CD4-positive, alpha-beta T cell treated with Interleukin-21 for 1 hour (primary cell): ENCODE measurements around the gene SAE1.

Experiments used
- DNase-seq: peaks from one replicate; pipeline ENCODE4 v3.0.0-alpha.2; 2020

SAE1 gene

DNA sequence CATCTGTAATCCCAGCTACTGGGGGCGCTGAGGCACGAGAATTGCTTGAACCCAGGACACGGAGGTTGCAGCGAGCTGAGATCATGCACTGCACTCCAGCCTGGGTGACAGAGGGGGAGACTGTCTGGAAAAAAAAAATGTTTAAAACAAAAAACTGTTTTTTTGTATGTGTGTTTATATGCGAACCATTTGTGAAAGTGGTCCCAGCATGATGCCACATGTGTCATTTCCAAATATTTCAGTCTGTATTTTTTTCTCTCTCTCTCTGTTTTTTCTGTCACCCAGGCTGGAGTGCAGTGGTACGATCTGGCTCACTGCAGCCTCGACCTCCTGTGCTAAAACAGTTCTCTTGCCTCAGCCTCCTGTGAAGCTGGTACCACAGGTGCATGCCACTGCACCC lies 37.4 kb downstream of the SAE1 start:
- no peak for DNase-seq

GRCh38 chr19:47172666-47173455 lies 42.2 kb downstream of the SAE1 start:
- no peak for DNase-seq

- no peak for DNase-seq
Observed at GRCh38 chr19:47176071-47176626, 45.5 kb downstream of the SAE1 start.

DNA sequence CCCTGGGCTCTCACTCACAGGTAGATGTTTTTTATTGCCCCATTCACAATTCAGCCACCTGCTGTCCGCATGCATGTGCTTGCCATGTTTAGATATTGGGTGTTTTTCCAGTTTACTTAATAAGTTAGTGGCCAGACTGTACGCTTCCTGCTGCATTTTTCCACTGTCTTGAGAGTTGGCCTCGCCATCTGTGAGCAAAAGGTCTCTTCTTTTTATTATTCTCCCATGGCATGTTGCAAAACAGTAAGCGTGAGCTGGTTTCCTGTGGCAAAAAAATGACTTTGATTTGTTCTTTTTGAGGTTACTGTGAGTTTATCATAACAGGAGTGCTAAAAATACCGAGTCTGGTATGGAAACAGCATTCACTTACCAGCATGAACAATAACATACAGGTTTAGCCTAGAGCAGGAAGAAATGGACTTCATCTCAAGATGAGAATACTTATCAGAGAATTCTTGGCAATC lies 46.0 kb downstream of the SAE1 start:
- DNase-seq = peak; percentile 59

DNA sequence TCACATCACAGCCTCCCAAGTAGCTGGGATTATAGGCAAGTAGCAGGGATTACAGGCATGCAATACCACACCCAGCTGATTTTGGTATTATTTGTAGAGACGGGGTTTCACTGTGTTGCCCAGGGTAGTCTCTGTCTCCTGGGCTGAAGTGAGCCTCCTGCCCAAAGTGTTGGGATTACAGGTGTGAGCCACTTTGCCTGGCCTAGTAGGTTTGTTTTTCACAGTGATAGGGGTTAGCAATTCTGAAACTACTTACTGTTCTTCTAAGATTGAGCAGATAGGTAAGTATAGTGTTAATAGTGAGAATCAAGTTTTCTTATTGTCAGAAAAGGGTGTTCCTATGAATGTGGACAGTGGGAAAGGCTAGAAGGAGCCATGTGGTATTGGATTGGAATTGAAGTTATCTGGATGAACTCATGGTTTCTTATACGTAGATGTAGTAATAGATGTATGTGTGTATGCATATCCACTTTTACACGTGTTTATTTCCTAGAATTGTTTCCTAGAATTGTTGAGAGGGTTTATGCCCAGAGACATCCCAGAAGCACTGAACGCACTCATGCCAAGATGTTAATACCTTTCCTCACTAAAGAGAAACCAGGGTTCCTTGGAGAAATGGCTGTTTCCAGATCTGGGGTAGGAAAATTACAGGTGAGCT lies 49.1 kb downstream of the SAE1 start:
- no peak for DNase-seq

- DNase-seq = no peak
Observed at GRCh38 chr19:47183601-47184000, 53.0 kb downstream of the SAE1 start.

DNA sequence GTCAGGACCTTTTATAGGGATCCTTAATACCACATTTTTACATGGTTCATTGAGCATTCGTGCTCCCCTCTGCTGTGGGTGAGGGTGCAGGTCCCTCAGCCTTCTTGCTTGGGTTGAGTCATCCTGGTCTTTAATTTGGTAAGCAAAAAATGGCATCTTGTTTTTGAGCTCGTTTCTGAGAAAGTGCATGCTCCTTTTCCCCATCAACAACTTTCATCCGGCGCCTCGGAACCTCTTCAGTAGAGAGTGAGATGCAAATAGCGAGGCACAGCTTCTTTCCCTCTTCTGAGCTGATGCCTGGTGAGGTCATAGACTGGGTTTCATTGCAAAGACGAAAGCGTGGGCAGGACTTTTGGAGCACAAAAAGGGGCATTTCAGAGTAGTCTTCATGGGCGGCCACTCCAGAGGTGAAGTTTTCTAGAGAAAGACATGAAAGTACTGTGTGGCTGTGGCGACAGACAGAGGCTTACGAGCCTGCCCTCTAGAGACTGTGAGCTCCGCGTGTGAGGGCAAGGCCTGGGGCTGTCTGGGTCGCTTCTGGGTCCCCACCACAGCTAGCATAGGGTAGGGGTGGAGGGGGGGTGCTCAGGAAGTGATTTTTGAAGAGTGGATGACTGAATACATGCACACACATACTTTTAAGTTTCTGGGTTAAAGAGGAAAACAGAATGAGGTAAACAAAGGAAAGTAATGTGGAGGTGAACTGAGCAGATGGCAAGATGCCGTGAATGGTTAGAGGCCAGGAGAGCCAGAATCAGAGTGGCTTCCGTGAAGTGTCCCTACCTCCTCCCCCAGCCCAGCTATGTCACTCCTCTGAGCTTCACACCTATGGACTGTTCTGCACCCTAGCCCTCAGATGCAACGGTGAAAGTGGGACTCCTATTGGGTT lies 56.1 kb downstream of the SAE1 start:
- DNase-seq = peak; percentile 77

DNA sequence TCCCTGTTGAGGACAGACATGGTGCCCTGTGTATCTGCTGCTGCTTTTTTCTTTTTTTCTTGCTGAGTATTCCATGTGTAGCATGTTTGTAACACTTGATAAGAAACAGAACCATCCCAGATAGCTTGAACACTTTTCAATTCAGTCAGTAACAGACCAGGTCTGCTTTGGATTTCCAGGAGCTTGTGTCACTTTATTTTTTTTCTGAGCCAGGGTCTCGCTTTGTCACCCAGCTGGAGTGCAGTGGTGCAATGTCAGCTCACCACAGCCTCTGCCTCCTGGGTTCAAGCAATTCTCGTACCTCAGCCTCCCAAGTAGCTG lies 56.7 kb downstream of the SAE1 start:
- no peak for DNase-seq

GRCh38 chr19:47187797-47188196 lies 57.2 kb downstream of the SAE1 start:
- peak; percentile 9 for DNase-seq

DNA sequence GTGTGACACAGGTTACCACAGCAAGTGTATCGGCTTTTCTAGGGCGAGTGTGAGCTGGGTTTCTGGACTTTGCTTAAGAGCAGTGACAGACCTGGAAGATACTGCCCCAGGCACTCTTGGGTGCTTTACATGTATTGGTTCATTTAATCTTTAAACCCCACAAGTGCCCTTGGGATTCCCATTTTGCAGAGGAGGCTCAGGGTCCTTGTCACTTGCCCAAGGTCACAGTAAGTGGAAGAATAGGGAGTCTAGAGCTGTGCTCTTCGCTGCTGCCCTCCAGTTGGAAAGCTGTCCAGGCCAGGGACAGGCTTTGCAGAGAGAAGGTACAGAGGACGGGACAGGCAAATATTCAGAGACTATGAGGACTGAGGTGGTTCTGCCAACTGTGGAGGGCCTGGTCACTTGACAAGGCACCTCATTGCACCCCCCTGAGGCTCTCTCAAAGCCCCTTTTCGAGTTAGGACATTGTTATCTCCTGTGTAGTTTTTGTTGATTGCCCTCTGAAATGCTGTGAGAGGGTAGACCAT lies 57.9 kb downstream of the SAE1 start:
- no peak for DNase-seq

DNA sequence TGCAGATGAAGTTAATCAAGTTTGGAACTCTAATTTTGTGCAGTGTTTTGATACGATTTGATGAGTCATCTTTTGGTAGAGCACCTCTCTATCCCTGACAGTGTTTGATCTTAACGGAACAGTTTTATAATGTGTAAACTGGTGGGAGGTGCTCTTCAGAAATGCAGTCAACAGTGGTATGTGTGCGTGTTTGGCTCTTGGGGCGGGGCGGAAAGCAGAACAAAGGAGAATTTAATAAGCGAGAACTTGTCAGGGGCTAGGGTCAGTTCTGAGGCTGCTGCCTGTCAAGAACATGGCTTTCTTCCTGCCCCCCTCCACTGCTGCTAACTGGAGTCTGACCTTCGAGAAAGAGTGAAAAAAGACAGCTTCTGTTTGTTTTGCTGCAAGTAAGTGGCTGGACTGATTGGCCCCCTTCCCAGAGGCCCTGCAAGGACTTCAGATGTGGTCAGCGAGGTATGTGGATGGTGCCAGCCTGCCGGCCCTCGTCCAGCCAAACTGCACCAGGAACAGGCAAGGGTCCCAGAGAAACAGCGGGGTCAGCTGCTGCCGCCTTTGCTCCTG lies 59.6 kb downstream of the SAE1 start:
- peak; percentile 52 for DNase-seq

GRCh38 chr19:47195434-47195833 lies 64.8 kb downstream of the SAE1 start:
- DNase-seq = no peak

DNA sequence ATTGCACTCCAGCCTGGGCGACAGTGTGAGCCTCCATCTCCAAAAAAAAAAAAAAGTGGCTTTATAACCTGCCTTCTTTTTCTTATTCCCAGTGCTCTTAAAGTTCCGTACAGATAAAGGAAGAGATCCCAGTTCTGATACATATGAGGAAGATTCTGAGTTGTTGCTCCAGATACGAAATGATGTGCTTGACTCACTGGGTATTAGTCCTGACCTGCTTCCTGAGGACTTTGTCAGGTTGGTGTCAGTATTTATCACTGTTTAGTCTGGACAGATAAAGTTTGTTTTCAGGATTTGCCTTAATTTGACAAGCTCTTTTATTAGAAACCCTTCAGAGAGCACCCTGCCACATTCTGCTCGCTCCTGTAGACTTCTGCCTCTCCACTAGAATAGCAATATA lies 66.5 kb downstream of the SAE1 start:
- DNase-seq = no peak

GRCh38 chr19:47200530-47200929 lies 69.9 kb downstream of the SAE1 start:
- no peak for DNase-seq

DNA sequence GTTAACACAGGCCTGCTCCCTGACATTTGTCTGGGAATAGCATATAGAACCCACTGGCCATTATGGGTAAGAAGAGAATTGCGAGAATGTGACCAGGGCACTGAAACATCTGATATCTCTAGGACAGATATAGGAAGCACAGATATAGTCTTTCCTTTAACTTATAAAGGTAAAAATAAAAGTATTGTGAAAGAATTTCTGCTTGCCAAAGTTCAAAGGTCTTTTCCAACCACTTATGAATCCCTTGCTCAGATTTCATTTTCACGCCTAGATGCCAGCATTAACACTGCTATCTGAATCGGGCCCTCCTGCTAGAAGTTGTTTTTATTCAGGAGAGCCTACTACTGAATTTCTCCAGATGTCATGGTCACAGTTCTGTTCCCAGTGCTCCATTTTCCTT lies 72.6 kb downstream of the SAE1 start:
- no peak for DNase-seq

- DNase-seq = no peak
Observed at GRCh38 chr19:47209319-47210179, 78.9 kb downstream of the SAE1 start.

DNA sequence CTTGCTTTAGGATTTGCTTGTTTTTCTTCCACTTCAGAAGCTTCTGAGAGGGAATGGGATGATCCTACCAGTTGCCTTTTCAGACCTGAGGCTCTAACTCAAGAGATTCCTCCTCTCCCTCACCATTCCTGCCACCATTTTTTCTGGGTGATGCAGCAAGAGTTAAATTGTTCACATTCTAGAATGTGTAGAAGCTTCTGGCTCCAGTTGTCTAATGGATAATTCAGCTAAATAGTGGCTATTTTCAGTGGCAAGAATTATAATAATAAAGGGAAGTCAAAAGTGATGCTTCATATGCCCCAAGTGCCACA lies 79.5 kb downstream of the SAE1 start:
- no peak for DNase-seq

- peak; percentile 85 for DNase-seq
Observed at GRCh38 chr19:47210689-47211316, 80.2 kb downstream of the SAE1 start.

DNA sequence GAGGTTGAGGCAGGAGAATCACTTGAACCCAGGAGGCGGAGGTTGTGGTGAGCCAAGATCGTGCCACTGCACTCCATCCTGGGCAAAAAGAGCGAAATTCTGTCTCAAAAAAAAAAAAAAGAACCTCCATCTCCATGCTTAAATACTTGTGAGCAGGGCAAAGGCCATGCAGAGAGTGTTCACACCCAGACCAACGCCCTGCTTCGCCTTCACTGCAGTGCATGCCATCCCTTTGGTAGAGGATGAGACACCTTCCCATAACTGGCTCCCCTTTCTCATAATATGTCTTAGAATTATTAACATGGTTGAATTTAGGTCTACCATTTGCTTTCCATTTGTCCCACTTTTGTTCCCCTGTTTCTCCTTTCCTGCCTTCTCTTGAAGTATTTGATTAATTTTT lies 84.9 kb downstream of the SAE1 start:
- DNase-seq = no peak

DNA sequence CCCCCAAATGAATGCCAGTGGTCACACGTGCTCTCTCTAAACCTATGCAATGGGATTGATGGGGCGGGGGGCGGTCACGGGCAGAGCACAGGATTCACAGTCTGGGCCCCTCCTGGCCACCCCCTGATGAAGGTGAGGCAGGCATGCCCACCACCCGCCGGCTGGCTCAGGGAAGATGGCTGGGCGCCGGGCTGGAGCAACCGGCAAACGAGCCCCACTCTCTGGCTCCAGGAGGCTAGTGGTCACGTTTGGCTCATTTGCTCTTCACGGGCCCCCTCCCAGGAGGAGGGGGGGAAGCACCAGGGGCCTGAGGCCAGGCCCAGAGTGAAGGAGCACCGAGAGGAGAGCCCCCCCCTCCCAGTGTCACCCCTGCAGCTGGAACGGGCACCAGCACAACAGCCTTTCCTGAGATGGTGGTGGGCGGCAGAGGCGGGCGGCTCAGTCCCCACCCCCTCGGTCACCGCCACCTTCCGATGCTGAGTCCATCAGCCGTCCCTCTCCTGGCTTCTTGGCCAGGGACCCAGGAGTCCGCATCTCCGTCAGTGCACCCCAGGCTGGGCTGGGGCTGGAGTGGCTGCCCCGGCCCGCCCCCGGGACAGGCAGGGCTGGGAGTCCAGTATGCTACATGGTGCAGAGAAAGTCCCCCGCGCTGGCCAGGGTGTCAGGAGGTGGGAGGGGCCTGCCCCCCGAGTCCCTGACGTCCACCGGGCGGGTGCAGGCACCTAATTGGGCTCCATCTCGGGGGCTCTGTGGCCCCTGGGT lies 90.6 kb downstream of the SAE1 start:
- DNase-seq = no peak

DNA sequence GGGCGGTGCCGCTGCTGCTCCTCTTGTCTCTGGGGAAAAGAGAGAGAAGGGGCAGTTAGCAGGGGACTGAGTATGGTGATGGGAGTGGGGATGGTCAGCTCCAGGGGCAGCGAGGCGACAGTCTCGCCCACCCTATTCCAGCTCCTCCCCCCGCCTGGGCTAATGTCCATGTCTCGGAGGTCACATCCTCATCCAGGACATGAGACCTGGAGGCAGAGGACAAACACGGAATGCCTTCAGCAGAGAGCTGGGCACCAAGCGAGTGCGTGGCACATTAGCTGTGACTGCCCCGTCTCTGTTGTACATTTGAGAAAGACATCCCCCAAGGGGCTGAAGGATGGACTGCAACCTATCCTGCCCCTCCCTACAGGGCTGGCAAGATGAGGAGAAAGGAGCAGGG lies 91.3 kb downstream of the SAE1 start:
- no peak for DNase-seq
